Common myeloid progenitor, CD34-positive (primary cell): ENCODE data around the gene GPR37.

Experiments
- CTCF ChIA-PET: fragments of 350-600 bp; sonication (Branson Sonifier 250); formaldehyde crosslinking; loops from one replicate; lab custom pipeline; 2021; ENCODE audit warnings: antibody characterized with exemption; lab: Charles Lee
- POLR2A ChIA-PET: fragments of 350-600 bp; sonication (Branson Sonifier 250); formaldehyde crosslinking; loops from one replicate; lab custom pipeline; 2021; ENCODE audit warnings: antibody characterized with exemption; lab: Charles Lee
- DNase-seq, 3 donors: peaks; one replicate each; pipeline versions ENCODE4 v3.0.0 to v3.0.0-alpha.2; 2013
- H3K27ac ChIP-seq, 2 experiments: 1 replicate in 1 of 2; 2 replicates in 1 of 2; pipeline ENCODE4 v1.7.0; 2013; ENCODE audit warnings: inconsistent platforms in 2 of 2, low read length in 2 of 2, mild to moderate bottlenecking in 2 of 2, low read depth in 1 of 2, moderate library complexity in 1 of 2; ENCODE audit not compliant: severe bottlenecking in 2 of 2, insufficient read depth in 1 of 2, poor library complexity in 1 of 2
- H3K27me3 ChIP-seq, 5 experiments: replicated peaks in 2 of 5; 1 replicate in 3 of 5; 2 replicates in 2 of 5; pipeline versions ENCODE4 v1.6.1 to v1.7.0; 2013; ENCODE audit warnings: low read length in 4 of 5, mild to moderate bottlenecking in 2 of 5, moderate library complexity in 2 of 5, inconsistent platforms in 1 of 5; ENCODE audit not compliant: insufficient read depth in 5 of 5, control insufficient read depth in 4 of 5
- H3K36me3 ChIP-seq, 4 experiments: 1 replicate in 2 of 4; 2 replicates in 2 of 4; pipeline versions ENCODE4 v1.6.1 to v1.7.0; 2013; ENCODE audit warnings: low read length in 3 of 4, control low read depth in 1 of 4, mild to moderate bottlenecking in 1 of 4; ENCODE audit not compliant: control insufficient read depth in 4 of 4, insufficient read depth in 4 of 4
- H3K4me1 ChIP-seq, 4 experiments: 1 replicate in 3 of 4; 2 replicates in 1 of 4; pipeline versions ENCODE4 v1.6.1 to v1.7.1; 2013; ENCODE audit warnings: low read length in 3 of 4, mild to moderate bottlenecking in 3 of 4, control low read depth in 1 of 4, inconsistent platforms in 1 of 4, moderate library complexity in 1 of 4; ENCODE audit not compliant: control insufficient read depth in 4 of 4, insufficient read depth in 4 of 4; ENCODE audit errors: control extremely low read depth in 1 of 4
- H3K4me3 ChIP-seq, 7 experiments: 1 replicate in 4 of 7; 2 replicates in 3 of 7; pipeline versions ENCODE4 v1.5.1 to v1.7.0; 2013; ENCODE audit warnings: mild to moderate bottlenecking in 7 of 7, low read length in 6 of 7, moderate library complexity in 6 of 7, inconsistent platforms in 2 of 7, low read depth in 2 of 7, control low read depth in 1 of 7; ENCODE audit not compliant: insufficient read depth in 4 of 7, control insufficient read depth in 1 of 7; ENCODE audit errors: extremely low read depth in 1 of 7
- H3K9me3 ChIP-seq, 5 experiments: 1 replicate in 4 of 5; 2 replicates in 1 of 5; pipeline versions ENCODE4 v1.6.1 to v1.7.1; 2013; ENCODE audit warnings: low read length in 4 of 5, mild to moderate bottlenecking in 2 of 5, inconsistent platforms in 1 of 5, low read depth in 1 of 5, moderate library complexity in 1 of 5; ENCODE audit not compliant: control insufficient read depth in 4 of 5, insufficient read depth in 2 of 5; ENCODE audit errors: control extremely low read depth in 1 of 5
- WGBS: methylation state at CpG from one replicate; pipeline ENCODE4 v1.1.5; 2013; ENCODE audit not compliant: insufficient coverage; 5-methylcytosine and 5-hydroxymethylcytosine counted together

The GPR37 gene

GRCh38 chr7:124737760-124738300 is 27.8 kb downstream of the GPR37 start:
- H3K9me3 ChIP-seq, result no peaks in the 10 kb centered on the region
- no peaks in the 10 kb centered on the region for H3K27me3 ChIP-seq
- no peak overlapping the region for H3K27ac ChIP-seq
- POLR2A ChIA-PET, result no interaction called here
- CTCF ChIA-PET, result no interaction called here
- H3K36me3 ChIP-seq, result no peaks in the 10 kb centered on the region
- no peak for DNase-seq
- WGBS, result no CpG with 5 or more reads among the region's 2 CpGs
- H3K4me1 ChIP-seq, result no peaks in the 10 kb centered on the region
- H3K4me3 ChIP-seq, result no peak overlapping the region

- H3K27ac ChIP-seq, result no peak overlapping the region
- POLR2A ChIA-PET, result no interaction called here
- CTCF ChIA-PET, result no interaction called here
- H3K36me3 ChIP-seq, result no peaks in the 10 kb centered on the region
- H3K9me3 ChIP-seq, result no peaks in the 10 kb centered on the region
- 0% methylated on average over 1 of the region's 1 CpG for WGBS
- H3K4me3 ChIP-seq, result no peak overlapping the region
- H3K27me3 ChIP-seq, result no peaks in the 10 kb centered on the region
- no peak for DNase-seq
- H3K4me1 ChIP-seq, result no peaks in the 10 kb centered on the region
Measured at GRCh38 chr7:124728610-124729009, 37.0 kb downstream of the GPR37 start.

- no peak for DNase-seq
- H3K4me3 ChIP-seq, result no peak overlapping the region
- H3K27ac ChIP-seq, result no peak overlapping the region
- WGBS, result 50% methylated on average over 1 of the region's 4 CpGs
- no peaks in the 10 kb centered on the region for H3K36me3 ChIP-seq
- H3K27me3 ChIP-seq, result no peaks in the 10 kb centered on the region
- H3K4me1 ChIP-seq, result no peaks in the 10 kb centered on the region
- POLR2A ChIA-PET, result no interaction called here
- H3K9me3 ChIP-seq, result no peaks in the 10 kb centered on the region
- CTCF ChIA-PET, result no interaction called here
Measured at GRCh38 chr7:124724507-124725192, 40.9 kb downstream of the GPR37 start.

- no peak overlapping the region for H3K4me3 ChIP-seq
- H3K36me3 ChIP-seq, result no peaks in the 10 kb centered on the region
- POLR2A ChIA-PET, result no interaction called here
- H3K4me1 ChIP-seq, result no peaks in the 10 kb centered on the region
- CTCF ChIA-PET, result no interaction called here
- no peak for DNase-seq
- WGBS, result 100% methylated on average over 2 of the region's 5 CpGs
- H3K27me3 ChIP-seq, result no peaks in the 10 kb centered on the region
- H3K27ac ChIP-seq, result no peak overlapping the region
- H3K9me3 ChIP-seq, result no peaks in the 10 kb centered on the region
Measured at GRCh38 chr7:124724079-124724478, 41.5 kb downstream of the GPR37 start.

GRCh38 chr7:124723012-124723411 is 42.6 kb downstream of the GPR37 start:
- Histone ChIP-seq H3K27me3 (no peaks in the 10 kb centered on the region), H3K27ac (no peak overlapping the region), H3K36me3 (no peaks in the 10 kb centered on the region), H3K4me3 (no peak overlapping the region), H3K9me3 (no peaks in the 10 kb centered on the region), H3K4me1 (no peaks in the 10 kb centered on the region)
- CTCF ChIA-PET, result no interaction called here
- WGBS, result 82% methylated on average over 2 of the region's 2 CpGs
- POLR2A ChIA-PET, result no interaction called here
- no peak for DNase-seq

- Histone ChIP-seq H3K4me3 (no peak overlapping the region), H3K36me3 (no peaks in the 10 kb centered on the region), H3K27me3 (no peaks in the 10 kb centered on the region), H3K4me1 (no peaks in the 10 kb centered on the region), H3K9me3 (no peaks in the 10 kb centered on the region), H3K27ac (no peak overlapping the region)
- CTCF ChIA-PET, result no interaction called here
- 92% methylated on average over 2 of the region's 3 CpGs for WGBS
- POLR2A ChIA-PET, result no interaction called here
- DNase-seq, result no peak
Measured at GRCh38 chr7:124722292-124722691, 43.3 kb downstream of the GPR37 start.

GRCh38 chr7:124720195-124720594 is 45.4 kb downstream of the GPR37 start:
- no peak overlapping the region for H3K27ac ChIP-seq
- H3K4me1 ChIP-seq, result no peaks in the 10 kb centered on the region
- DNase-seq, result no peak
- 100% methylated on average over 1 of the region's 1 CpG for WGBS
- ChIA-PET CTCF (no interaction called here), POLR2A (no interaction called here)
- H3K9me3 ChIP-seq, result no peaks in the 10 kb centered on the region
- H3K27me3 ChIP-seq, result no peaks in the 10 kb centered on the region
- H3K4me3 ChIP-seq, result no peak overlapping the region
- H3K36me3 ChIP-seq, result no peaks in the 10 kb centered on the region
